Endothelial cell of umbilical vein (primary cell): ENCODE measurements around the gene DVL1. TPM values are rescaled to one million over a fixed set of nuclear protein-coding genes. Genes with fewer than 3 reads are reported as not detected.

ENCODE experiments used
- BruUV-seq: library from RNA; stranded (reverse); fragments of 400-500 nt; replicated peaks from 2 replicates; lab custom pipeline; 2021; lab: Mats Ljungman, UMichigan
- CTCF ChIA-PET: fragments of 300-600, 350-600 bp; sonication (Branson Sonifier 250); formaldehyde crosslinking; loops from one replicate; lab custom pipeline; 2021; ENCODE audit warnings: antibody characterized with exemption, inconsistent platforms; lab: Charles Lee
- POLR2A ChIA-PET: fragments of 300-600, 350-600 bp; sonication (Branson Sonifier 250); formaldehyde crosslinking; loops from one replicate; lab custom pipeline; 2021; ENCODE audit warnings: antibody characterized with exemption, inconsistent platforms; lab: Charles Lee
- DNase-seq: peaks from one replicate; pipeline ENCODE4 v3.0.0-alpha.2; 2011; ENCODE audit warnings: low read depth, low spot score
- FAIRE-seq: peaks from 2 replicates; lab custom pipeline; 2011; peaks lifted over from hg19 to GRCh38; lab: Jason Lieb, UNC
- H2AFZ ChIP-seq: 2 replicates; pipeline ENCODE4 v1.6.0; 2012; ENCODE audit warnings: low read depth, low read length, control low read depth, inconsistent platforms
- H3K27ac ChIP-seq: 2 replicates; pipeline ENCODE4 v1.5.1; 2011; ENCODE audit warnings: low read depth, mild to moderate bottlenecking, control low read depth, low read length, moderate library complexity; ENCODE audit not compliant: insufficient read depth
- H3K27me3 ChIP-seq, 2 experiments: 2 replicates each; pipeline versions ENCODE4 v1.6.0 to v1.6.1; 2011; ENCODE audit warnings: low read length in 2 of 2, mixed read lengths in 1 of 2; ENCODE audit not compliant: control insufficient read depth in 2 of 2, insufficient read depth in 2 of 2
- H3K36me3 ChIP-seq, 2 experiments: 2 replicates in 1 of 2; 3 replicates in 1 of 2; pipeline ENCODE4 v1.5.1; 2011; ENCODE audit warnings: low read length in 2 of 2, mild to moderate bottlenecking in 1 of 2, moderate library complexity in 1 of 2; ENCODE audit not compliant: control insufficient read depth in 2 of 2, insufficient read depth in 2 of 2; ENCODE audit errors: extremely low read depth in 1 of 2
- H3K4me1 ChIP-seq: 3 replicates; pipeline ENCODE4 v1.5.1; 2011; ENCODE audit warnings: mild to moderate bottlenecking, low read length; ENCODE audit not compliant: control insufficient read depth, insufficient read depth; ENCODE audit errors: extremely low read depth
- H3K4me2 ChIP-seq: 2 replicates; pipeline ENCODE4 v1.6.1; 2011; ENCODE audit warnings: low read length, control low read depth, mixed read lengths; ENCODE audit not compliant: insufficient read depth
- H3K4me3 ChIP-seq, 3 experiments: fragments of 200-600 bp in 1 of 3; sonication (generic), shearing (Covaris generic) in 1 of 3; replicated peaks in 1 of 3; 2 replicates each; pipeline ENCODE4 v1.5.1; 2011 to 2016; ENCODE audit warnings: control low read depth in 3 of 3, low read length in 3 of 3, mild to moderate bottlenecking in 2 of 3, inconsistent platforms in 1 of 3, low read depth in 1 of 3, moderate library complexity in 1 of 3; ENCODE audit not compliant: insufficient read depth in 1 of 3
- H3K79me2 ChIP-seq: 2 replicates; pipeline ENCODE4 v1.6.0; 2012; ENCODE audit warnings: low read length, inconsistent platforms; ENCODE audit not compliant: control insufficient read depth, insufficient read depth
- H3K9ac ChIP-seq: replicated peaks from 2 replicates; pipeline ENCODE3; 2011; ENCODE audit warnings: low read length, control low read depth; ENCODE audit not compliant: insufficient read depth; ENCODE audit errors: extremely low read depth
- H3K9me1 ChIP-seq: replicated peaks from 3 replicates; pipeline ENCODE4 v1.6.0; 2011; ENCODE audit warnings: mild to moderate bottlenecking, low read length; ENCODE audit not compliant: control insufficient read depth, insufficient read depth; ENCODE audit errors: extremely low read depth
- H3K9me3 ChIP-seq: replicated peaks from 2 replicates; pipeline ENCODE4 v1.5.1; 2012; ENCODE audit warnings: low read length, inconsistent platforms; ENCODE audit not compliant: control insufficient read depth, insufficient read depth
- H4K20me1 ChIP-seq: replicated peaks from 2 replicates; pipeline ENCODE3; 2011; ENCODE audit warnings: mild to moderate bottlenecking, low read length; ENCODE audit not compliant: control insufficient read depth, insufficient read depth; ENCODE audit errors: extremely low read depth
- EZH2 ChIP-seq: IDR thresholded peaks from 2 replicates; pipeline ENCODE4 v1.6.1; 2012; ENCODE audit warnings: borderline replicate concordance, low read depth, mild to moderate bottlenecking, moderate library complexity, low read length, inconsistent platforms; ENCODE audit not compliant: severe bottlenecking
- FOS ChIP-seq: IDR thresholded peaks from 2 replicates; pipeline ENCODE4 v1.6.1; 2011; ENCODE audit warnings: mild to moderate bottlenecking, low read length, moderate library complexity, borderline replicate concordance; ENCODE audit not compliant: insufficient read depth
- GATA2 ChIP-seq: IDR thresholded peaks from 2 replicates; pipeline ENCODE4 v1.7.0; 2011; ENCODE audit warnings: low read depth, mild to moderate bottlenecking, moderate library complexity, mixed read lengths, low read length; ENCODE audit not compliant: insufficient read length, insufficient read depth
- JUN ChIP-seq: IDR thresholded peaks from 2 replicates; pipeline ENCODE4 v1.6.1; 2011; ENCODE audit warnings: borderline replicate concordance, low read depth; ENCODE audit not compliant: insufficient read length, insufficient read depth
- MYC ChIP-seq: IDR thresholded peaks from one replicate; pipeline ENCODE4 v1.6.1; 2011; ENCODE audit warnings: mild to moderate bottlenecking, low read depth, low read length
- POLR2A ChIP-seq: IDR thresholded peaks from 2 replicates; pipeline ENCODE4 v1.6.1; 2012; ENCODE audit warnings: low read depth, mild to moderate bottlenecking, control low read depth, low read length
- POLR2AphosphoS5 ChIP-seq: IDR thresholded peaks from 2 replicates; pipeline ENCODE4 v1.6.1; 2012; ENCODE audit warnings: low read depth, mild to moderate bottlenecking, control low read depth, low read length, moderate library complexity; ENCODE audit not compliant: insufficient read depth
- dilution Hi-C: fragments of 300-500 bp; cut with MboI; formaldehyde crosslinking; loops from one replicate; pipeline ENCODE4 v1.15.0; 2019; ENCODE audit warnings: low sequenced_read_pairs; ENCODE audit not compliant: extremely low pct_ligation_motif_present
- intact Hi-C: fragments of 100-400 bp; cut with micrococcal nuclease; formaldehyde crosslinking; loops from one replicate; pipeline ENCODE4 v1.10.0; 2022
- polyA plus RNA-seq, 4 experiments: library from polyadenylated mRNA; depleted of rRNA in 3 of 4; stranded (reverse) in 3 of 4; unstranded in 1 of 4; fragments of >200 nt; gene quantifications; 2 replicates each; pipeline versions ENCODE4 v1.2.1 to v1.2.3, GENCODE V29; 2011 to 2012; ENCODE audit warnings: missing spikeins in 1 of 4
- total RNA-seq: library from RNA; stranded (reverse); gene quantifications from 2 replicates; pipeline ENCODE4 v1.2.3, GENCODE V29; 2021
- TF ChIP-seq, protein P1 (sequence below): IDR thresholded peaks from 2 replicates; pipeline ENCODE4 v1.6.1; 2011; ENCODE audit not compliant: insufficient read depth, insufficient read length
- TF ChIP-seq, protein P2 (sequence below), 2 donors: IDR thresholded peaks; 1 replicate in 1 of 2; 2 replicates in 1 of 2; pipeline ENCODE4 v1.5.1; 2011; ENCODE audit warnings: low read length in 2 of 2, mild to moderate bottlenecking in 2 of 2, moderate library complexity in 2 of 2, control low read depth in 1 of 2, inconsistent platforms in 1 of 2, low read depth in 1 of 2; ENCODE audit not compliant: insufficient read depth in 1 of 2; ENCODE audit errors: extremely low read depth in 1 of 2

The DVL1 gene
- total and polyA plus RNA-seq, 2 donors (not counting 3 experiments of a cell fraction or from before 2014, with no cell fraction given): 26.8 to 36.5 TPM

DNA sequence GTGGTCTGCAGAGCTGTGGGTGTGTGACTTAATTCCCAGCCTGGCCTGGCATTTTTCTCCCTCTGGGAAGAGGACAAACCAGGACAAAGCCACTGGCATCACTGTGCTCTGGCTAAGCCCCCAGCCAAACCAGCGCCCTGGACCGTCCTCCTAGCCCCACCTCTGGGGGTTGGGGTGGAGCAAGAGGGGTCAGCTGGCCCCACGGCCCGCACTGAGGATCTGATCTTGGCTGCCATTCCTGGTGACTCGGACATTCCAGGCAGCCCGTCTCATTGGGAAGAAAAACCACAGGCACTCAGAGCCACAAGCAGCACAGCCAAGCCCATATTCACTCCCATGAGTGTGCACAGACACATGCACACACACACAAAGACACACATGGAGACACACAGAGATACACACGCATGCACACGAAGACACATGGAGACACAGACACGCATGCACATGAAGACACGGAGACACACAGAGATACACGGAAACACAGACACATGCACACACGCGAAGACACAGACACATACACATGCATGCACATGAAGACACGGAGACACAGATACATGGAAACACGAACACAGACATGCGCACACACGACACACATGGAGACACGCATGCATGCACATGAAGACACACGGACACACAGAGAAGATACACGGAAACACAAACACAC is 11.4 kb upstream of the DVL1 start:
- Histone ChIP-seq H3K4me3 (no peak overlapping the region), H3K79me2 (no peaks in the 10 kb centered on the region), H3K27ac (no peak overlapping the region), H3K27me3 (no peaks in the 10 kb centered on the region), H4K20me1 (no peaks in the 10 kb centered on the region), H3K9me1 (no peaks in the 10 kb centered on the region), H3K9me3 (no peaks in the 10 kb centered on the region), H3K4me1 (no peaks in the 10 kb centered on the region), H3K36me3 (no peaks in the 10 kb centered on the region), H2AFZ (no peak overlapping the region), H3K4me2 (no peak overlapping the region), H3K9ac (no peak overlapping the region)
- dilution Hi-C loops: no loop called here
- BruUV-seq: no TSS peak
- DNase-seq (no peak), FAIRE-seq (peak; percentile 62)
- intact Hi-C loops: no loop called here
- CTCF ChIA-PET: no interaction called here
- TF ChIP-seq POLR2A (no peak), GATA2 (peak; percentile 21), MYC (no peak)
- POLR2A ChIA-PET: no interaction called here

DNA sequence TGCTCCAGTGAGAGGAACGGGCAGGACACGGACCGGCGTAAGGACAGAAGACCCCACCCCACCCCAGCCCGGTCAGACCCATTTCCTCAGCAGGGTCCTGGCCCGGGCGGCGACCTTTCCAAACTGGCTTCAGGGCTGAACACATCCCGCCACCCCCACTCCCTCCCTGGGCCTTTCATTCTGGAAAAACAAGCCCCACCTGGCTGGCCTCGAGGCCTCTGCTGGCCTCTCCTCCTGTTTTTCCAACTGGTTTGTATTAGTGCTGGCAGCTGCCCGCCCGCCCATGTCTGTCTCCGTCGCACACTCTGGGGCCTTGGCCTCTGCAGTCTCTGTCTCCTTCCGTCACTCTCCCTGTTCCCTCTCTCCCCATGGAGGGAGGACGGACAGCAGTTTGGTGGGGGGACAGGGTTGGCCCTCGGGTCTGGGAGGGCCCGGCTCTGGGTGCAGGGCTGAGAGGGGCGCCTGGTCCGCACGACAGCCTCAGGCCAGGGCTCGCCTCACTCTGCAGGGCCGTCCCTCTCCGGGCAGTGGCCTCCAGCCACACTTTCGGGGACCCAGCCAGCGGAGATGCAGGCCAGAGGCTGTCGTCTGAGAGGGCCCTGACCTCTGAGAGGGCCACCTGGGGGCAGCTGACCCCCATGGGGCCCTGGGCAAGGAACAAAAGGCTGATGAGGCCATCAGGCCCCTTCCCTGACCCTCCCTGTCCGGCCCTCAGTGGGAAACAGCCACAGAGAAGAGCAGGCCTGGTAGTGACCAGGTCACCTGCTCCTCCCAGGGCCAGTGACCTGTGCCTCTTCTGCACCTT is 10.6 kb upstream of the DVL1 start:
- no peaks in the 10 kb centered on the region for H3K9me1 ChIP-seq
- H3K27ac ChIP-seq: no peak overlapping the region
- dilution Hi-C loops (no loop called here), intact Hi-C loops (no loop called here)
- no peaks in the 10 kb centered on the region for H3K36me3 ChIP-seq
- FAIRE-seq (no peak), DNase-seq (no peak)
- TF ChIP-seq POLR2A: no peak
- no peak for TF ChIP-seq FOS
- TF ChIP-seq GATA2: no peak
- TF ChIP-seq, protein P1, sequence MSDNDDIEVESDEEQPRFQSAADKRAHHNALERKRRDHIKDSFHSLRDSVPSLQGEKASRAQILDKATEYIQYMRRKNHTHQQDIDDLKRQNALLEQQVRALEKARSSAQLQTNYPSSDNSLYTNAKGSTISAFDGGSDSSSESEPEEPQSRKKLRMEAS: no peak
- TF ChIP-seq JUN: no peak
- TF ChIP-seq EZH2: no peak
- no peak for TF ChIP-seq POLR2AphosphoS5
- no peak for TF ChIP-seq MYC
- TF ChIP-seq, protein P2, sequence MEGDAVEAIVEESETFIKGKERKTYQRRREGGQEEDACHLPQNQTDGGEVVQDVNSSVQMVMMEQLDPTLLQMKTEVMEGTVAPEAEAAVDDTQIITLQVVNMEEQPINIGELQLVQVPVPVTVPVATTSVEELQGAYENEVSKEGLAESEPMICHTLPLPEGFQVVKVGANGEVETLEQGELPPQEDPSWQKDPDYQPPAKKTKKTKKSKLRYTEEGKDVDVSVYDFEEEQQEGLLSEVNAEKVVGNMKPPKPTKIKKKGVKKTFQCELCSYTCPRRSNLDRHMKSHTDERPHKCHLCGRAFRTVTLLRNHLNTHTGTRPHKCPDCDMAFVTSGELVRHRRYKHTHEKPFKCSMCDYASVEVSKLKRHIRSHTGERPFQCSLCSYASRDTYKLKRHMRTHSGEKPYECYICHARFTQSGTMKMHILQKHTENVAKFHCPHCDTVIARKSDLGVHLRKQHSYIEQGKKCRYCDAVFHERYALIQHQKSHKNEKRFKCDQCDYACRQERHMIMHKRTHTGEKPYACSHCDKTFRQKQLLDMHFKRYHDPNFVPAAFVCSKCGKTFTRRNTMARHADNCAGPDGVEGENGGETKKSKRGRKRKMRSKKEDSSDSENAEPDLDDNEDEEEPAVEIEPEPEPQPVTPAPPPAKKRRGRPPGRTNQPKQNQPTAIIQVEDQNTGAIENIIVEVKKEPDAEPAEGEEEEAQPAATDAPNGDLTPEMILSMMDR (IDR thresholded peaks at IDR 0.05; ENCODE audit: extremely low read depth in 1 of 2, insufficient read depth in 1 of 2, low read depth in 1 of 2, low read length in 2 of 2): no peak
- no peak overlapping the region for H3K9ac ChIP-seq
- H3K9me3 ChIP-seq: no peaks in the 10 kb centered on the region
- ChIA-PET POLR2A (no interaction called here), CTCF (no interaction called here)
- no peaks in the 10 kb centered on the region for H3K79me2 ChIP-seq
- no peaks in the 10 kb centered on the region for H3K4me1 ChIP-seq
- H3K27me3 ChIP-seq: peaks cover 0 to 3% of the 10 kb centered on the region in 2 experiments
- no peak overlapping the region for H2AFZ ChIP-seq
- H3K4me3 ChIP-seq: no peak overlapping the region
- no peak overlapping the region for H3K4me2 ChIP-seq
- no peaks in the 10 kb centered on the region for H4K20me1 ChIP-seq
- no TSS peak for BruUV-seq
